ENCODE results near the gene RGS6.

The RGS6 gene

DNA sequence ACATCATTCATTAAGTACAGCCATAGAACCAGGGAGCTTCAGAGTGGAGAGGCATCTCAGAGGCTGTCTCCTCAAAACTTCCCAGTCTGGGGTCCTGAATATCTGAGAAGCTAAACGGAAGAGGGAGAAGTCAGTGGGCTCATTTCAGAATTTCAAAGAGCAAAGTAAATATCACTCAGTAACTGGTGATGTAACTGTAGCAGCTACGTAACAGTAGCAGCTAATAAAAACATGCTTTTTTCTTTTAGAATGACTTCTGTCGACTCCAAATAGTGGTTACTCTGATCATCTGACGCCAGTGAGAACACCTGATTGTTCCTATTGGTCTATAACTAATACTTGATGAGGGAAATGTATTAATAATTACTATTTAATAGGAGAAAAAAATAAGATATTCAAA lies 578.3 kb downstream of the RGS6 start:
- H3K4me1 ChIP-seq (ENCODE audit: low read depth, poor library complexity, severe bottlenecking) = peaks cover 47% of the 10 kb centered on the region

GRCh38 chr14:72512281-72512680 lies 580.1 kb downstream of the RGS6 start:
- H3K4me2 ChIP-seq = no peak overlapping the region
- H3K79me2 ChIP-seq (ENCODE audit: insufficient read depth, low read depth) = no peaks in the 10 kb centered on the region
- H3K36me3 ChIP-seq (ENCODE audit: insufficient read depth) = no peaks in the 10 kb centered on the region
- H3K9ac ChIP-seq = no peak overlapping the region
- no peaks in the 10 kb centered on the region for H3K27me3 ChIP-seq (ENCODE audit: insufficient read depth, low read depth)
- H3K4me1 ChIP-seq (ENCODE audit: low read depth, poor library complexity, severe bottlenecking) = peaks cover 65% of the 10 kb centered on the region
- H3K27ac ChIP-seq = no peak overlapping the region
- H3K4me3 ChIP-seq (IDR thresholded peaks at IDR 0.05; ENCODE audit: insufficient read depth, low read depth, low read length) = no peak overlapping the region
- no peaks in the 10 kb centered on the region for H4K20me1 ChIP-seq (ENCODE audit: insufficient read depth)
- no peak overlapping the region for H2AFZ ChIP-seq (ENCODE audit: low read depth)
- no peak for TF ChIP-seq CTCF (conservative IDR thresholded peaks at IDR 0.05; ENCODE audit: low read depth, low read length)

More for the DNA sequence above, 578.3 kb downstream of the RGS6 start:
- no peaks in the 10 kb centered on the region for H3K36me3 ChIP-seq (ENCODE audit: insufficient read depth)
- no peak overlapping the region for H3K4me3 ChIP-seq (IDR thresholded peaks at IDR 0.05; ENCODE audit: insufficient read depth, low read depth, low read length)
- H3K79me2 ChIP-seq (ENCODE audit: insufficient read depth, low read depth) = no peaks in the 10 kb centered on the region
- H3K9ac ChIP-seq = no peak overlapping the region
- no peaks in the 10 kb centered on the region for H4K20me1 ChIP-seq (ENCODE audit: insufficient read depth)
- no peak overlapping the region for H3K27ac ChIP-seq
- no peak overlapping the region for H3K4me2 ChIP-seq
- TF ChIP-seq CTCF (conservative IDR thresholded peaks at IDR 0.05; ENCODE audit: low read depth, low read length) = no peak
- H3K27me3 ChIP-seq (ENCODE audit: insufficient read depth, low read depth) = no peaks in the 10 kb centered on the region
- no peak overlapping the region for H2AFZ ChIP-seq (ENCODE audit: low read depth)

GRCh38 chr14:72512925-72513324 lies 580.7 kb downstream of the RGS6 start:
- no peak for TF ChIP-seq CTCF (conservative IDR thresholded peaks at IDR 0.05; ENCODE audit: low read depth, low read length)
- no peak overlapping the region for H3K4me2 ChIP-seq
- H3K79me2 ChIP-seq (ENCODE audit: insufficient read depth, low read depth) = no peaks in the 10 kb centered on the region
- no peak overlapping the region for H3K9ac ChIP-seq
- no peaks in the 10 kb centered on the region for H4K20me1 ChIP-seq (ENCODE audit: insufficient read depth)
- no peak overlapping the region for H3K27ac ChIP-seq
- no peak overlapping the region for H2AFZ ChIP-seq (ENCODE audit: low read depth)
- H3K27me3 ChIP-seq (ENCODE audit: insufficient read depth, low read depth) = no peaks in the 10 kb centered on the region
- no peak overlapping the region for H3K4me3 ChIP-seq (IDR thresholded peaks at IDR 0.05; ENCODE audit: insufficient read depth, low read depth, low read length)
- H3K36me3 ChIP-seq (ENCODE audit: insufficient read depth) = no peaks in the 10 kb centered on the region
- peaks cover 71% of the 10 kb centered on the region for H3K4me1 ChIP-seq (ENCODE audit: low read depth, poor library complexity, severe bottlenecking)

- H3K9ac ChIP-seq = no peak overlapping the region
- no peaks in the 10 kb centered on the region for H3K27me3 ChIP-seq (ENCODE audit: insufficient read depth, low read depth)
- no peaks in the 10 kb centered on the region for H3K36me3 ChIP-seq (ENCODE audit: insufficient read depth)
- H3K4me3 ChIP-seq (IDR thresholded peaks at IDR 0.05; ENCODE audit: insufficient read depth, low read depth, low read length) = no peak overlapping the region
- H3K4me1 ChIP-seq (ENCODE audit: low read depth, poor library complexity, severe bottlenecking) = peaks cover 75% of the 10 kb centered on the region
- peak overlapping the region; percentile 49 for H3K27ac ChIP-seq
- 0 out of 2 replicates have a peak overlapping the region, but pooled peaks have one; percentile 2 for H2AFZ ChIP-seq (ENCODE audit: low read depth)
- no peak for TF ChIP-seq CTCF (conservative IDR thresholded peaks at IDR 0.05; ENCODE audit: low read depth, low read length)
- no peaks in the 10 kb centered on the region for H3K79me2 ChIP-seq (ENCODE audit: insufficient read depth, low read depth)
- H4K20me1 ChIP-seq (ENCODE audit: insufficient read depth) = no peaks in the 10 kb centered on the region
- peak overlapping the region; percentile 43; the same call in 1 of the 2 replicates for H3K4me2 ChIP-seq
Measured at GRCh38 chr14:72513346-72513745, 581.1 kb downstream of the RGS6 start.
